GM23248 (cell line): ENCODE data around the gene B9D1. TPM values are rescaled to one million over a fixed set of nuclear protein-coding genes. Genes with fewer than 3 reads are reported as not detected.

Experiments used
- DNase-seq: peaks from one replicate; pipeline ENCODE4 v3.0.0-alpha.2; 2015
- H2AFZ ChIP-seq: fragments of 200-600 bp; sonication (generic); 2 replicates; pipeline ENCODE4 v1.6.1; 2016; ENCODE audit warnings: antibody characterized with exemption
- H3F3A ChIP-seq: fragments of 200-600 bp; sonication (generic); 2 replicates; pipeline ENCODE4 v1.6.1; 2016; ENCODE audit warnings: mild to moderate bottlenecking, antibody characterized with exemption, mixed run types; ENCODE audit not compliant: insufficient read depth
- H3K27ac ChIP-seq: fragments of 200-600 bp; sonication (generic); 2 replicates; pipeline ENCODE4 v1.5.1; 2016; ENCODE audit warnings: mild to moderate bottlenecking
- H3K27me3 ChIP-seq: fragments of 200-600 bp; sonication (generic); replicated peaks from 2 replicates; pipeline ENCODE4 v1.6.1; 2016; ENCODE audit warnings: mild to moderate bottlenecking; ENCODE audit not compliant: insufficient read depth
- H3K36me3 ChIP-seq: fragments of 200-600 bp; sonication (generic); 2 replicates; pipeline ENCODE4 v1.6.1; 2016; ENCODE audit warnings: low read depth, mild to moderate bottlenecking
- H3K4me1 ChIP-seq: fragments of 200-600 bp; sonication (generic); 2 replicates; pipeline ENCODE4 v1.6.1; 2016; ENCODE audit warnings: mild to moderate bottlenecking; ENCODE audit not compliant: insufficient read depth
- H3K4me2 ChIP-seq: fragments of 200-600 bp; sonication (generic); one replicate; pipeline ENCODE4 v1.6.1; 2016; ENCODE audit warnings: mild to moderate bottlenecking; ENCODE audit not compliant: unreplicated experiment
- H3K4me3 ChIP-seq: fragments of 200-600 bp; sonication (generic); 2 replicates; pipeline ENCODE4 v1.5.1; 2016; ENCODE audit warnings: mild to moderate bottlenecking
- H3K79me2 ChIP-seq: fragments of 200-600 bp; sonication (generic); 2 replicates; pipeline ENCODE4 v1.6.1; 2016; ENCODE audit warnings: mild to moderate bottlenecking; ENCODE audit not compliant: insufficient read depth
- H3K9ac ChIP-seq: fragments of 200-600 bp; sonication (generic); 2 replicates; pipeline ENCODE4 v1.6.1; 2016; ENCODE audit warnings: mild to moderate bottlenecking
- H3K9me2 ChIP-seq: fragments of 200-600 bp; sonication (generic); 2 replicates; pipeline ENCODE4 v1.6.1; 2016; ENCODE audit warnings: mixed run types, mild to moderate bottlenecking, moderate library complexity; ENCODE audit not compliant: insufficient read depth
- H3K9me3 ChIP-seq: fragments of 200-600 bp; sonication (generic); one replicate; pipeline ENCODE4 v1.6.1; 2017; ENCODE audit warnings: low read depth
- H4K20me1 ChIP-seq: fragments of 200-600 bp; sonication (generic); 2 replicates; pipeline ENCODE4 v1.6.0; 2016; ENCODE audit not compliant: insufficient read depth
- EZH2 ChIP-seq: fragments of 200-600 bp; sonication (generic); IDR thresholded peaks from 2 replicates; pipeline ENCODE4 v1.6.1; 2018; ENCODE audit warnings: antibody characterized with exemption, mild to moderate bottlenecking; ENCODE audit not compliant: insufficient read depth, poor library complexity, severe bottlenecking
- EZH2phosphoT487 ChIP-seq: fragments of 200-600 bp; sonication (generic); IDR thresholded peaks from 2 replicates; pipeline ENCODE4 v1.6.1; 2018; ENCODE audit warnings: antibody characterized with exemption, moderate library complexity, mild to moderate bottlenecking, low read depth; ENCODE audit not compliant: insufficient read depth
- WGBS, 2 experiments: methylation state at CpG; one replicate each; pipeline ENCODE4 v1.1.6; 2015 to 2017; ENCODE audit warnings: low lambda C conversion rate in 2 of 2, low coverage in 1 of 2; ENCODE audit errors: missing lambda C conversion rate in 2 of 2; 5-methylcytosine and 5-hydroxymethylcytosine counted together
- in situ Hi-C: fragments of 300-500 bp; cut with MboI; formaldehyde crosslinking; loops from 2 replicates; pipeline ENCODE4 v1.15.0; 2020
- polyA plus RNA-seq: library from polyadenylated mRNA; unstranded; fragments of >200 nt; fragmentation: Nextera tagmentation; extraction: Ambion mirVana; gene quantifications from 2 replicates; pipeline ENCODE4 v1.2.1, GENCODE V29; 2016
- total RNA-seq: library from RNA; depleted of rRNA; stranded (reverse); fragments of >200 nt; shearing (Covaris generic); gene quantifications from 2 replicates; pipeline ENCODE4 v1.2.3, GENCODE V29; 2014

The B9D1 gene
- total and polyA plus RNA-seq, 2 experiments from 2014 or later = 15.5 to 24.4 TPM

GRCh38 chr17:19384723-19385391 is 22.3 kb upstream of the B9D1 start:
- Histone ChIP-seq H3K4me3 (no peak overlapping the region), H3K27me3 (no peaks in the 10 kb centered on the region), H3K9me3 (no peaks in the 10 kb centered on the region), H4K20me1 (no peaks in the 10 kb centered on the region), H3K27ac (peak overlapping the region; percentile 94), H3K4me2 (peak overlapping the region; percentile 20), H3K9ac (peak overlapping the region; percentile 41; the same call in 1 of the 2 replicates), H2AFZ (no peak overlapping the region), H3K79me2 (peaks cover 33% of the 10 kb centered on the region), H3F3A (peaks cover 43% of the 10 kb centered on the region), H3K9me2 (no peaks in the 10 kb centered on the region), H3K4me1 (peaks cover 49% of the 10 kb centered on the region), H3K36me3 (peaks cover 20% of the 10 kb centered on the region; the same call in 1 of the 2 replicates)
- in situ Hi-C loops = no loop called here
- DNase-seq = peak; percentile 88
- WGBS, 2 experiments = 19 to 22% methylated on average over 16 of the region's 16 CpGs
- TF ChIP-seq EZH2phosphoT487 = no peak
- no peak for TF ChIP-seq EZH2

GRCh38 chr17:19383681-19384470 is 21.4 kb upstream of the B9D1 start:
- H3K27ac ChIP-seq = peak overlapping the region; percentile 94
- H3K27me3 ChIP-seq = no peaks in the 10 kb centered on the region
- TF ChIP-seq EZH2phosphoT487 (no peak), EZH2 (no peak)
- no peaks in the 10 kb centered on the region for H3K9me3 ChIP-seq
- H3K4me2 ChIP-seq = peak overlapping the region; percentile 17
- peaks cover 41% of the 10 kb centered on the region for H3F3A ChIP-seq
- H2AFZ ChIP-seq = no peak overlapping the region
- peak; percentile 79 for DNase-seq
- peaks cover 20% of the 10 kb centered on the region; the same call in 1 of the 2 replicates for H3K36me3 ChIP-seq
- peak overlapping the region; percentile 41; the same call in 1 of the 2 replicates for H3K9ac ChIP-seq
- H3K9me2 ChIP-seq = no peaks in the 10 kb centered on the region
- WGBS, 2 experiments = 44 to 45% methylated on average over 6 of the region's 6 CpGs
- in situ Hi-C loops = no loop called here
- peaks cover 54% of the 10 kb centered on the region for H3K4me1 ChIP-seq
- H3K79me2 ChIP-seq = peaks cover 42% of the 10 kb centered on the region
- H3K4me3 ChIP-seq = no peak overlapping the region
- H4K20me1 ChIP-seq = no peaks in the 10 kb centered on the region

GRCh38 chr17:19382531-19383444 is 20.3 kb upstream of the B9D1 start:
- H3K4me1 ChIP-seq = peaks cover 44% of the 10 kb centered on the region
- H4K20me1 ChIP-seq = no peaks in the 10 kb centered on the region

More at GRCh38 chr17:19382531-19383444, 20.3 kb upstream of the B9D1 start:
- Histone ChIP-seq H3K9ac (no peak overlapping the region), H3K4me2 (no peak overlapping the region), H3K9me2 (no peaks in the 10 kb centered on the region), H3K27ac (no peak overlapping the region), H3F3A (peaks cover 30% of the 10 kb centered on the region), H2AFZ (no peak overlapping the region), H3K9me3 (no peaks in the 10 kb centered on the region), H3K4me3 (no peak overlapping the region), H3K36me3 (peaks cover 20% of the 10 kb centered on the region; the same call in 1 of the 2 replicates), H3K79me2 (peaks cover 49% of the 10 kb centered on the region), H3K27me3 (no peaks in the 10 kb centered on the region)
- in situ Hi-C loops = no loop called here
- 77 to 79% methylated on average over 13 of the region's 13 CpGs for WGBS, 2 experiments
- DNase-seq = no peak
- no peak for TF ChIP-seq EZH2phosphoT487
- no peak for TF ChIP-seq EZH2
